Natural killer cell (primary cell): Measurements from ENCODE around the gene TLR4. TPM values are rescaled to one million over a fixed set of nuclear protein-coding genes. Genes with fewer than 3 reads are reported as not detected.
A peak's percentile ranks its signal among the peaks of the same experiment; 100 is the strongest.

Source experiments
- ATAC-seq, 3 donors: fragments of 150-1000 bp in 2 of 3; fragments of 200-7000 bp in 1 of 3; cut with Tn5 transposase; 1 replicate in 1 of 3; 2 replicates in 2 of 3; pipeline ENCODE4 v1.10.0; 2021; ENCODE audit warnings: mild to moderate bottlenecking in 2 of 3, moderate library complexity in 2 of 3
- DNase-seq, 2 donors: peaks; one replicate each; pipeline versions ENCODE4 v3.0.0 to v3.0.0-alpha.2; 2013 to 2021; ENCODE audit warnings: mixed read lengths in 1 of 2
- H3K27ac ChIP-seq: one replicate; pipeline ENCODE4 v1.5.1; 2013; ENCODE audit warnings: mild to moderate bottlenecking, low read length
- H3K27me3 ChIP-seq: one replicate; pipeline ENCODE4 v1.6.1; 2013; ENCODE audit warnings: low read length; ENCODE audit not compliant: control insufficient read depth, insufficient read depth
- H3K36me3 ChIP-seq: one replicate; pipeline ENCODE4 v1.6.1; 2013; ENCODE audit warnings: low read length; ENCODE audit not compliant: control insufficient read depth, insufficient read depth
- H3K4me1 ChIP-seq: one replicate; pipeline ENCODE4 v1.6.1; 2013; ENCODE audit warnings: low read length; ENCODE audit not compliant: control insufficient read depth, insufficient read depth
- H3K4me3 ChIP-seq: one replicate; pipeline ENCODE4 v1.5.1; 2013; ENCODE audit warnings: low read length
- H3K9me3 ChIP-seq: one replicate; pipeline ENCODE4 v1.6.1; 2013; ENCODE audit warnings: low read length; ENCODE audit not compliant: control insufficient read depth, insufficient read depth
- H3K27ac Mint-ChIP-seq, 2 donors: one replicate each; pipeline ENCODE4 v1.8.0; 2022; ENCODE audit warnings: mild to moderate bottlenecking in 2 of 2, mixed read lengths in 2 of 2, moderate library complexity in 1 of 2
- H3K27me3 Mint-ChIP-seq, 2 donors: one replicate each; pipeline ENCODE4 v1.8.0; 2022; ENCODE audit warnings: low read depth in 2 of 2, mixed read lengths in 2 of 2
- H3K36me3 Mint-ChIP-seq: one replicate; pipeline ENCODE4 v1.8.0; 2022; ENCODE audit warnings: mixed read lengths
- H3K4me1 Mint-ChIP-seq, 2 donors: one replicate each; pipeline ENCODE4 v1.8.0; 2022; ENCODE audit warnings: mixed read lengths in 2 of 2
- H3K4me3 Mint-ChIP-seq: one replicate; pipeline ENCODE4 v1.8.0; 2022; ENCODE audit warnings: mild to moderate bottlenecking, moderate library complexity, mixed read lengths
- H3K9me3 Mint-ChIP-seq, 2 donors: one replicate each; pipeline ENCODE4 v1.8.0; 2022; ENCODE audit warnings: mixed read lengths in 2 of 2
- WGBS: methylation state at CpG from one replicate; pipeline ENCODE4 v1.1.7; 2013; ENCODE audit warnings: missing lambda C conversion rate; ENCODE audit not compliant: insufficient coverage; 5-methylcytosine and 5-hydroxymethylcytosine counted together
- intact Hi-C: fragments of 100-400 bp; cut with micrococcal nuclease; formaldehyde crosslinking; loops from one replicate; pipeline ENCODE4 v1.14.2; 2022
- total RNA-seq, 4 donors: library from RNA; stranded (reverse); fragments of 120-200 nt in 1 of 4; gene quantifications; one replicate each; pipeline versions ENCODE4 v1.2.3 to v1.2.4, GENCODE V29; 2013 to 2022
- TF ChIP-seq, protein P1 (sequence below): fragments of 200-600 bp; IDR thresholded peaks from one replicate; pipeline ENCODE4 v1.8.0; 2022; ENCODE audit warnings: antibody characterized with exemption

TLR4 gene
- total RNA-seq, 3 donors from 2014 or later (not counting 1 experiment from before 2014, with no cell fraction given), result 1.4 to 15.4 (median 2.2) TPM

DNA sequence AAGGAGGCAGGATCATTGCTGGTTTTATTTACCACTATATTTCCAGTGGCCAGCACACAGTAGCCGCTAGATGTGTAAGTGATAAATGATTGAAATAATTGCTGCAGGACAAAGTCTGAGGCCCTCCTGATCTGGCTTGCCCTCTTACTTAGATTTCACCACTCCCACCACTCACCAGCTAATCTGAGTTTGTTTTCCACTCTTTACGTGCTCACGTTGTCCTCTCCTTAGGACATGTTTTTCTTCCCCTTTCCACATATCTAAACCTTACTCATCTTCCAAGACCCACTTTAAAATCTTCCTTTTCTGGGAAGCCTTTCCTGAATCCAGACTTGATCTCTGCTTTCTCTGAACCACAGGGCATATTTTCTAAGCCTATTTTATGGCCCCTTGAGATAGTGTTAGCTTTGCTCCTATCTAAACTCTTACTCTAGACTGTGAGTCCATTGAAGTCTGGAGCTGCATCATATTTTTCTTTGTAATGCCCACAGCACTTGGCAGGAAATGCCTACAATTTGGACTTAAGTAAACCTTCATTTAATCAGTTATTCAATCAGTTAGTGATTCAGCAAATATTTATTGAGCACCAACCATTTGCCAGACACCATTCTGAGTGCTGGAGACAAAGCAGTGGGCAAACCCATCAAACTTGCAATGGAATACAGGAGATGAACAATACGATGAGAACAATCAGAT, 2.4 kb downstream of the TLR4 start:
- TF ChIP-seq, protein P1, sequence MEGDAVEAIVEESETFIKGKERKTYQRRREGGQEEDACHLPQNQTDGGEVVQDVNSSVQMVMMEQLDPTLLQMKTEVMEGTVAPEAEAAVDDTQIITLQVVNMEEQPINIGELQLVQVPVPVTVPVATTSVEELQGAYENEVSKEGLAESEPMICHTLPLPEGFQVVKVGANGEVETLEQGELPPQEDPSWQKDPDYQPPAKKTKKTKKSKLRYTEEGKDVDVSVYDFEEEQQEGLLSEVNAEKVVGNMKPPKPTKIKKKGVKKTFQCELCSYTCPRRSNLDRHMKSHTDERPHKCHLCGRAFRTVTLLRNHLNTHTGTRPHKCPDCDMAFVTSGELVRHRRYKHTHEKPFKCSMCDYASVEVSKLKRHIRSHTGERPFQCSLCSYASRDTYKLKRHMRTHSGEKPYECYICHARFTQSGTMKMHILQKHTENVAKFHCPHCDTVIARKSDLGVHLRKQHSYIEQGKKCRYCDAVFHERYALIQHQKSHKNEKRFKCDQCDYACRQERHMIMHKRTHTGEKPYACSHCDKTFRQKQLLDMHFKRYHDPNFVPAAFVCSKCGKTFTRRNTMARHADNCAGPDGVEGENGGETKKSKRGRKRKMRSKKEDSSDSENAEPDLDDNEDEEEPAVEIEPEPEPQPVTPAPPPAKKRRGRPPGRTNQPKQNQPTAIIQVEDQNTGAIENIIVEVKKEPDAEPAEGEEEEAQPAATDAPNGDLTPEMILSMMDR, result no peak
- Histone ChIP-seq H3K36me3 (no peaks in the 10 kb centered on the region), H3K27me3 (no peaks in the 10 kb centered on the region), H3K4me1 (peaks cover 4% of the 10 kb centered on the region), H3K4me3 (no peak overlapping the region), H3K9me3 (no peaks in the 10 kb centered on the region), H3K27ac (no peak overlapping the region)
- Mint-ChIP-seq H3K27me3 (peaks cover 0 to 4% of the 10 kb centered on the region in 2 donors), H3K4me3 (no peak overlapping the region), H3K27ac (no peak overlapping the region), H3K9me3 (no peaks in the 10 kb centered on the region), H3K36me3 (no peaks in the 10 kb centered on the region), H3K4me1 (peaks cover 3 to 20% of the 10 kb centered on the region in 2 donors)
- 87% methylated on average over 3 of the region's 4 CpGs for WGBS
- DNase-seq, result no peak
- intact Hi-C loops, result no loop called here
- no peak for ATAC-seq

DNA sequence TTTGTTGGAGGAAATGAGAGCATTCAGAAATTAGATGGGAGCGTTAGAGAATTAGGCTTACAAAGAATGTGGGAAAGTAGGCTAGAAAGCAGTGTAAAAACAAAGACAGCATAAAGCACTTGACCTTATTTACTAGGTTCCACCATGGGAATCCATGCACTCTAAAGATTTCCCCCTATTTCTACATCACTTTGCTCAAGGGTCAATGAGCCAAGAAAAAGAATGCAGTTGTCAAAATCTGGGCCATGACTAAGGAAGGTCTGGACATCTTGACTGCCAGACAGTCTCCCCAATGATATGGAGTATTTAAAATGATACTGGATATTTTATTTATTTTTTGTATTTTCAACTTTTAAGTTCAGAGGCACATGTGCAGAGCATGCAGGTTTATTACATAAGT, 3.4 kb downstream of the TLR4 start:
- Histone ChIP-seq H3K4me1 (peaks cover 4% of the 10 kb centered on the region), H3K4me3 (no peak overlapping the region), H3K27me3 (no peaks in the 10 kb centered on the region), H3K27ac (no peak overlapping the region), H3K9me3 (no peaks in the 10 kb centered on the region), H3K36me3 (no peaks in the 10 kb centered on the region)
- ATAC-seq (no peak), DNase-seq (no peak)
- H3K27me3 Mint-ChIP-seq, result peaks cover 0 to 4% of the 10 kb centered on the region in 2 donors
- TF ChIP-seq, protein P1, result no peak
- H3K27ac Mint-ChIP-seq, result no peak overlapping the region
- H3K36me3 Mint-ChIP-seq, result no peaks in the 10 kb centered on the region
- 100% methylated on average over 1 of the region's 1 CpG for WGBS
- peaks cover 3 to 20% of the 10 kb centered on the region in 2 donors for H3K4me1 Mint-ChIP-seq
- intact Hi-C loops, result no loop called here
- no peaks in the 10 kb centered on the region for H3K9me3 Mint-ChIP-seq
- H3K4me3 Mint-ChIP-seq, result no peak overlapping the region

DNA sequence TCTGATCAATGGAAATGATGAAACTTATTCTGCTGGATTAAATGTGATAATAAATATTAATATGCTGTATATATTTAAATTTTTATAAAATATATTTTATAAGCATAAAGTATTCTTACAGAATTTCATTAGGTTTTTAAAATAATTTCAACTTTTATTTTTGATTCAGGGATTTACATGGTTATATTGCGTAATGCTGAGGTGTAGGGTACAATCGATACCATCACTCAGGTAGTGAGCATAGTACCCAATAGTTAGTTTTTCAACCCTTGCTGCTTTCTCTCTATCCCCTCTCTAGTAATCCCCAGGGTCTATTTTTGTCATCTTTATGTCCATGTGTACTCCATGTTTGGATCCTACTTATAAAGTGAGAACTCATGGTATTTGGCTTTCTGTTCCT, 5.7 kb downstream of the TLR4 start:
- Histone ChIP-seq H3K36me3 (no peaks in the 10 kb centered on the region), H3K4me3 (no peak overlapping the region), H3K9me3 (no peaks in the 10 kb centered on the region), H3K27ac (no peak overlapping the region), H3K27me3 (no peaks in the 10 kb centered on the region), H3K4me1 (no peaks in the 10 kb centered on the region)
- H3K27ac Mint-ChIP-seq, result no peak overlapping the region
- no CpG with 5 or more reads among the region's 2 CpGs for WGBS
- H3K4me3 Mint-ChIP-seq, result no peak overlapping the region
- ATAC-seq (no peak), DNase-seq (no peak)
- intact Hi-C loops, result no loop called here
- H3K27me3 Mint-ChIP-seq, result peaks cover 0 to 4% of the 10 kb centered on the region in 2 donors
- no peaks in the 10 kb centered on the region for H3K36me3 Mint-ChIP-seq
- H3K9me3 Mint-ChIP-seq, result no peaks in the 10 kb centered on the region
- TF ChIP-seq, protein P1, result no peak
- peaks cover 0 to 12% of the 10 kb centered on the region in 2 donors for H3K4me1 Mint-ChIP-seq

DNA sequence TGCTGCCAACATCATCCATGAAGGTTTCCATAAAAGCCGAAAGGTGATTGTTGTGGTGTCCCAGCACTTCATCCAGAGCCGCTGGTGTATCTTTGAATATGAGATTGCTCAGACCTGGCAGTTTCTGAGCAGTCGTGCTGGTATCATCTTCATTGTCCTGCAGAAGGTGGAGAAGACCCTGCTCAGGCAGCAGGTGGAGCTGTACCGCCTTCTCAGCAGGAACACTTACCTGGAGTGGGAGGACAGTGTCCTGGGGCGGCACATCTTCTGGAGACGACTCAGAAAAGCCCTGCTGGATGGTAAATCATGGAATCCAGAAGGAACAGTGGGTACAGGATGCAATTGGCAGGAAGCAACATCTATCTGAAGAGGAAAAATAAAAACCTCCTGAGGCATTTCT, 10.1 kb downstream of the TLR4 start:
- Histone ChIP-seq H3K9me3 (no peaks in the 10 kb centered on the region), H3K36me3 (no peaks in the 10 kb centered on the region), H3K4me1 (no peaks in the 10 kb centered on the region), H3K4me3 (no peak overlapping the region), H3K27me3 (no peaks in the 10 kb centered on the region), H3K27ac (no peak overlapping the region)
- ATAC-seq (no peak), DNase-seq (peak in 1 of 2 donors; percentile 2)
- WGBS, result 86% methylated on average over 6 of the region's 6 CpGs
- TF ChIP-seq, protein P1, result no peak
- Mint-ChIP-seq H3K4me3 (no peak overlapping the region), H3K9me3 (no peaks in the 10 kb centered on the region), H3K4me1 (peaks cover 17 to 19% of the 10 kb centered on the region in 2 donors), H3K36me3 (no peaks in the 10 kb centered on the region), H3K27ac (no peak overlapping the region), H3K27me3 (no peaks in the 10 kb centered on the region)
- intact Hi-C loops, result no loop called here
